ENCODE results near the gene ENTREP3. TPM values are rescaled to one million over a fixed set of nuclear protein-coding genes. Genes with fewer than 3 reads are reported as not detected.

Gene ENTREP3
- total and polyA plus RNA-seq, 2 donors (not counting 3 experiments of a cell fraction or from before 2014, with no cell fraction given) = 27.4 to 62.7 TPM

- DNase-seq (ENCODE audit: low read depth, low spot score) (no peak), FAIRE-seq (no peak)
- BruUV-seq (replicated peaks) = no TSS peak
- Histone ChIP-seq H2AFZ (ENCODE audit: low read depth, low read length) (no peak overlapping the region), H3K36me3 (ENCODE audit: control insufficient read depth in 2 of 2, extremely low read depth in 1 of 2, insufficient read depth in 2 of 2, low read length in 2 of 2) (no peaks in the 10 kb centered on the region), H3K27ac (ENCODE audit: insufficient read depth, low read depth, low read length) (no peak overlapping the region), H3K9ac (replicated peaks; ENCODE audit: extremely low read depth, insufficient read depth, low read length) (no peak overlapping the region), H3K4me3 (replicated peaks in 1 of 3; ENCODE audit: insufficient read depth in 1 of 3, low read depth in 1 of 3, low read length in 3 of 3) (no peak overlapping the region), H3K4me2 (ENCODE audit: insufficient read depth, low read length) (no peak overlapping the region), H3K9me3 (replicated peaks; ENCODE audit: control insufficient read depth, insufficient read depth, low read length) (no peaks in the 10 kb centered on the region), H3K79me2 (ENCODE audit: control insufficient read depth, insufficient read depth, low read length) (no peaks in the 10 kb centered on the region), H3K27me3 (ENCODE audit: control insufficient read depth in 2 of 2, insufficient read depth in 2 of 2, low read length in 2 of 2) (peaks cover 36 to 40% of the 10 kb centered on the region in 2 experiments), H3K4me1 (ENCODE audit: control insufficient read depth, extremely low read depth, insufficient read depth, low read length) (no peaks in the 10 kb centered on the region), H3K9me1 (replicated peaks; ENCODE audit: control insufficient read depth, extremely low read depth, insufficient read depth, low read length) (no peaks in the 10 kb centered on the region), H4K20me1 (replicated peaks; ENCODE audit: control insufficient read depth, extremely low read depth, insufficient read depth, low read length) (no peaks in the 10 kb centered on the region)
- TF ChIP-seq POLR2A (IDR thresholded peaks at IDR 0.05; ENCODE audit: low read depth, low read length) (no peak), CTCF (IDR thresholded peaks at IDR 0.05; ENCODE audit: extremely low read depth in 1 of 2, insufficient read depth in 1 of 2, low read depth in 1 of 2, low read length in 2 of 2) (no peak), JUN (IDR thresholded peaks at IDR 0.05; ENCODE audit: borderline replicate concordance, insufficient read depth, insufficient read length, low read depth) (no peak), GATA2 (IDR thresholded peaks at IDR 0.05; ENCODE audit: insufficient read depth, insufficient read length, low read depth, low read length) (no peak), EZH2 (IDR thresholded peaks at IDR 0.05; ENCODE audit: borderline replicate concordance, low read depth, low read length, severe bottlenecking) (no peak), FOS (IDR thresholded peaks at IDR 0.05; ENCODE audit: borderline replicate concordance, insufficient read depth, low read length) (no peak), MYC (IDR thresholded peaks at IDR 0.05; ENCODE audit: low read depth, low read length) (no peak), POLR2AphosphoS5 (IDR thresholded peaks at IDR 0.05; ENCODE audit: insufficient read depth, low read depth, low read length) (no peak)
- TF ChIP-seq, protein P1, sequence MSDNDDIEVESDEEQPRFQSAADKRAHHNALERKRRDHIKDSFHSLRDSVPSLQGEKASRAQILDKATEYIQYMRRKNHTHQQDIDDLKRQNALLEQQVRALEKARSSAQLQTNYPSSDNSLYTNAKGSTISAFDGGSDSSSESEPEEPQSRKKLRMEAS (IDR thresholded peaks at IDR 0.05; ENCODE audit: insufficient read depth, insufficient read length) = no peak
- ChIA-PET CTCF (no interaction called here), POLR2A (no interaction called here)
- dilution Hi-C loops (cut with MboI; ENCODE audit: extremely low pct_ligation_motif_present, low sequenced_read_pairs) (no loop called here), intact Hi-C loops (cut with micrococcal nuclease) (no loop called here)
Measured at GRCh38 chr1:155297384-155297783, 42.1 kb upstream of the ENTREP3 start.

All from endothelial cell of umbilical vein (primary cell).